ENCODE data around the gene TOMM70. TPM values are rescaled to one million over a fixed set of nuclear protein-coding genes. Genes with fewer than 3 reads are reported as not detected.
"Not testable (repeated sequence)": the region's sequence is repeated elsewhere in the genome, so short reads cannot be mapped to it uniquely, and the experiment has no call there.

The TOMM70 gene
- total and polyA plus RNA-seq, 5 donors = 28.4 to 56.4 (median 50.6) TPM

DNA sequence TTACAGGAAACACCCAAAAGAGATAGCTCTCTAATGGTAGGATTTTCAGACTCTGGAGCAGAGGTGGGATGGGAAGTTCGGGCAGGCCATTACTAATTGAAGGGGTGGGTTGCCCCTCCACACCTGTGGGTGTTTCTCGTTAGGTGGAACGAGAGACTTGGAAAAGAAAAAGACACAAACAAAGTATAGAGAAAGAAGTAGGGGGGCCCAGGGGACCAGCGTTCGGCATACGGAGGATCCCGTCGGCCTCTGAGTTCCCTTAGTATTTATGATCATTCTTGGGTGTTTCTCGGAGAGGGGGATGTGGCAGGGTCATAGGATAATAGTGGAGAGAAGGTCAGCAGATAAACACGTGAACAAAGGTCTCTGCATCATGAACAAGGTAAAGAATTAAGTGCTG is 64.7 kb downstream of the TOMM70 start:
- H3K27me3 ChIP-seq (ENCODE audit: control insufficient read depth, insufficient read depth); DNase-seq; H3K9me3 ChIP-seq (ENCODE audit: control insufficient read depth, low read length); H3K4me1 ChIP-seq (ENCODE audit: control insufficient read depth, insufficient read depth, low read length); H3K4me3 ChIP-seq (ENCODE audit: low read length); ATAC-seq; H3K27ac ChIP-seq (ENCODE audit: low read length): not testable (repeated sequence)
- intact Hi-C loops (cut with DNase I) = loop anchor here in 1 of 4 donors (10.0 kb wide), 1 partner anchor 249 kb away; no protein-coding TSS in a partner anchor
- 90% methylated on average over 10 of the region's 10 CpGs for WGBS

- peak; percentile 36 to 57 for ATAC-seq
Observed at GRCh38 chr3:100335434-100335833, 65.5 kb downstream of the TOMM70 start.

DNA sequence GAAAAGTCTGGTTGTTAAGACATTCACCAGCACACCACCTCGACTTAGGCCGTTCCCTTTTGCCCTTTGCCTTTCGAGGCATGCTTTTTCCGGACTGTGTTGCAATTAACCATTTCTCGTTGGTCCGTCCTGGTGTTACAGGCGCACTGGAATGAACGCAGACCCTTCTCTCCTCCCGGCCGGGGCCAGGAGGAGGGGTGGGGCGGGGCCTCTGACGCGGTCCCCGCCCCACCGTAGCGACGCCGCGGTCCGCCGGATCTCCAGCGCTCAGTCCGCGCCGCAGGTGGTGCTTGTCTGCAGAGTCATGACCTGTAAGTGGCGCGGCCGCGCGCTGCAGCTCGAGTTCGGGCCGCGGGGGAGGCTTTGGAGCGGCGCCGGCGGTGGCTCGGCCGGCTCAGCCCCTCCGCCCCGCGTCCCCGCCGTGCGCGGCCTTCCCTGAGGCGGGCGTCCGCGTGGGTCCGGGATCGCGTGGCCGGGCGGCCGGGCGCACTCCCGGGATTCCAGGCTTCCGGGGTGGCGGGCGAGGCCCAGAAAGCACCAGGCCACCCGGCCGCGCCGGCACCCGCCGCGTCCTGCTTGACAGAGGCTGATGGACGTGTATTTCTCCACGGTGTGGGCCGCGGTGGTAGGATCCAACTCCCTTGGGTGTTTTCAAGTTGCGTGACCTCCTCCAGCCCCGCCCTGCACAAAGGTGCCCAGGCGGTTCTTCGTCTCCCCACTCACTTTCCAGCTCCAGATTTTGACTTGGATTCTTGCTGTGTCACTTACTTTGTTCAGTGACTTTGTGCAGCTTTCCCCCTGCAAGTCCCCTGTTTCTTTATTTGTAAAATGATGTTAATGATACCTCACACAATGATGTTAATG is 66.2 kb downstream of the TOMM70 start, which contains the start of gene NIT2:
NIT2 (plus strand) TSS at position 270 of the 864 bp plus-strand sequence; CDS start at position 305, 35 bp downstream.
- peaks cover 4% of the 10 kb centered on the region for H3K4me1 ChIP-seq (ENCODE audit: control insufficient read depth, insufficient read depth, low read length)
- WGBS = under 1% methylated on average over 77 of the region's 77 CpGs
- peak; percentile 97 to 98 for ATAC-seq
- peak; percentile 88 to 95 (median 93) for DNase-seq
- peak within 1 kb of the TSS; percentile 70 for H3K27ac ChIP-seq (ENCODE audit: low read length)
- intact Hi-C loops (cut with DNase I) = loop anchor here in 1 of 4 donors (10.0 kb wide), 1 partner anchor 250 kb away; no protein-coding TSS in a partner anchor
- H3K27me3 ChIP-seq (ENCODE audit: control insufficient read depth, insufficient read depth) = no peaks in the 10 kb centered on the region
- H3K4me3 ChIP-seq (ENCODE audit: low read length) = peak within 1 kb of the TSS; percentile 84
- no peaks in the 10 kb centered on the region for H3K9me3 ChIP-seq (ENCODE audit: control insufficient read depth, low read length)

More at GRCh38 chr3:100335434-100335833, 65.5 kb downstream of the TOMM70 start:
- peak in 2 of 3 donors; percentile 23 to 57 for DNase-seq
- H3K27ac ChIP-seq (ENCODE audit: low read length) = no peak overlapping the region
- no peaks in the 10 kb centered on the region for H3K27me3 ChIP-seq (ENCODE audit: control insufficient read depth, insufficient read depth)
- intact Hi-C loops (cut with DNase I) = loop anchor here in 1 of 4 donors (10.0 kb wide), 1 partner anchor 249 kb away; no protein-coding TSS in a partner anchor
- WGBS = 61% methylated on average over 14 of the region's 14 CpGs
- peaks cover 4% of the 10 kb centered on the region for H3K4me1 ChIP-seq (ENCODE audit: control insufficient read depth, insufficient read depth, low read length)
- H3K4me3 ChIP-seq (ENCODE audit: low read length) = peak overlapping the region; percentile 84
- no peaks in the 10 kb centered on the region for H3K9me3 ChIP-seq (ENCODE audit: control insufficient read depth, low read length)

DNA sequence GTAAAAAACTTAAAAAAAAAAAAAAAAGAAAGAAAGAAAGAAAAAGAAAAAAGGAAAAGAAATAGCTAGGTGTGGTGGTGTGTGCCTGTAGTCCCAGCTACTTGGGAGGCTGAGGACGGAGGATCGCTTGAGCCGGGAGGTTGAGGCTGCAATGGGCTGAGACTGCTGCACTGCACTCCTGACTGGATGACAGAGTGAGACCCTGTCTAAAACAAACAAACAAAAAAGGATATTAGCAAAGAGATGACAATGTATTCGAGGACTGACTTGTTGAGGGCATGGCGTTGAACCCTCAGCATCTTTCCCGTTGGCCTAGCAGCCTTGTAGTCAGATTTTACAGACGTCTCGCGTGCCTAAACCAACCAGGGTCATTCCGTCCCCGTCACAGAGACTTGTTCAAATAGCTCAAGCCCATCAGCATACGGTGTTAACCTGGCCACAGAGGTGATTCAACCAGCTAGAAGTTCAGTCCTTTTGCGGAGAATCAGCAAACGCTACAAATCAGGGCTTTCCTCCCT is 66.9 kb downstream of the TOMM70 start:
- DNase-seq = no peak
- H3K4me3 ChIP-seq (ENCODE audit: low read length) = peak overlapping the region; percentile 84
- intact Hi-C loops (cut with DNase I) = loop anchor here in 1 of 4 donors (10.0 kb wide), 1 partner anchor 251 kb away; no protein-coding TSS in a partner anchor
- no peaks in the 10 kb centered on the region for H3K9me3 ChIP-seq (ENCODE audit: control insufficient read depth, low read length)
- peak overlapping the region; percentile 28 for H3K27ac ChIP-seq (ENCODE audit: low read length)
- peak; percentile 3 to 18 for ATAC-seq
- H3K27me3 ChIP-seq (ENCODE audit: control insufficient read depth, insufficient read depth) = no peaks in the 10 kb centered on the region
- 41% methylated on average over 14 of the region's 14 CpGs for WGBS
- peaks cover 4% of the 10 kb centered on the region for H3K4me1 ChIP-seq (ENCODE audit: control insufficient read depth, insufficient read depth, low read length)

DNA sequence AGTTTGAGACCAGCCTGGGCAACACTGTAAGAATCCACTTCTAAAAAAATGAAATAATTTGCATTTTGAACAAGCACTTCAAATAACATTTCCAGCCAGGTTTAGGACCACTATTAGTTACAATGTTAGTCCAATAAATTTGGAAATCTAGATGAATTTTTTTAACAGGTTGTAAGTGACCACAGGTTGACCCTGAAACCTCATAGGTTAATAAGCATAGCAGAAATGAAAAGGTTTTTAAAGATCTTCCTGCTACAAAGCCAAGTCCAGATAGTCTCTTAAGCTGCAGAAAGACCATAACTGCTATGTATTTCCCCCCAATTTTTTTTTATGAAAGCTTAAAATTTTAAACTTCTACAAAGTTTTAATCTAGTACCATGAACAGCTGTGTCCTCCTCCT is 67.8 kb downstream of the TOMM70 start:
- no peak for ATAC-seq
- no peak for DNase-seq
- H3K27ac ChIP-seq (ENCODE audit: low read length) = no peak overlapping the region
- no peaks in the 10 kb centered on the region for H3K9me3 ChIP-seq (ENCODE audit: control insufficient read depth, low read length)
- H3K27me3 ChIP-seq (ENCODE audit: control insufficient read depth, insufficient read depth) = no peaks in the 10 kb centered on the region
- no peak overlapping the region for H3K4me3 ChIP-seq (ENCODE audit: low read length)
- peaks cover 4% of the 10 kb centered on the region for H3K4me1 ChIP-seq (ENCODE audit: control insufficient read depth, insufficient read depth, low read length)
- intact Hi-C loops (cut with DNase I) = loop anchor here in 1 of 4 donors (10.0 kb wide), 1 partner anchor 252 kb away; no protein-coding TSS in a partner anchor

DNA sequence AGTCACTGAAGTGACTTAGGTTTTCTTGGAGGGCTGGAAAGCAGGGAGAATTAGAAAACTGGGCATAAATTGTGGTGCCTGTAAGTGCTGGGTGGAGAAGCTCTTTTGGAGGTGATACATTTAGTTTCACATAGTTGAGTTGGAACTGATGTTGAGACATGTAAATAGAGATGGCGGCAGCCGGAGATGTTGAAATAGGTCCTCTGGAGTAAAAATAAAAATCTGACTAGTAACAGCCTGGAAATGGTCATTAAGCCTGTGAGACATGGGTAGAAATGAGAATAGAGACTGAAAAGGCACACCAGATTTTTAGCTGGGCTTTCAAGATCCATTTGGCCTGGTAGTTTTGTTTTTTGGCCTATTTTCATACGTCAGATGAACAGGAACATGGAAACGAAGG is 69.2 kb downstream of the TOMM70 start:
- no peak for DNase-seq
- H3K9me3 ChIP-seq (ENCODE audit: control insufficient read depth, low read length) = no peaks in the 10 kb centered on the region
- peaks cover 4% of the 10 kb centered on the region for H3K4me1 ChIP-seq (ENCODE audit: control insufficient read depth, insufficient read depth, low read length)
- H3K27me3 ChIP-seq (ENCODE audit: control insufficient read depth, insufficient read depth) = no peaks in the 10 kb centered on the region
- H3K4me3 ChIP-seq (ENCODE audit: low read length) = no peak overlapping the region
- 92% methylated on average over 4 of the region's 4 CpGs for WGBS
- no peak overlapping the region for H3K27ac ChIP-seq (ENCODE audit: low read length)
- ATAC-seq = no peak
- intact Hi-C loops (cut with DNase I) = loop anchor here in 1 of 4 donors (10.0 kb wide), 1 partner anchor 253 kb away; no protein-coding TSS in a partner anchor

GRCh38 chr3:100330651-100331050 is 70.2 kb downstream of the TOMM70 start:
- Histone ChIP-seq H3K4me1 (ENCODE audit: control insufficient read depth, insufficient read depth, low read length) (peaks cover 4% of the 10 kb centered on the region), H3K4me3 (ENCODE audit: low read length) (no peak overlapping the region), H3K9me3 (ENCODE audit: control insufficient read depth, low read length) (no peaks in the 10 kb centered on the region), H3K27ac (ENCODE audit: low read length) (no peak overlapping the region), H3K27me3 (ENCODE audit: control insufficient read depth, insufficient read depth) (no peaks in the 10 kb centered on the region)
- ATAC-seq (no peak), DNase-seq (no peak)
- intact Hi-C loops (cut with DNase I) = loop anchor here in 1 of 4 donors (10.0 kb wide), 1 partner anchor 254 kb away; no protein-coding TSS in a partner anchor
- WGBS = 88% methylated on average over 5 of the region's 5 CpGs

DNA sequence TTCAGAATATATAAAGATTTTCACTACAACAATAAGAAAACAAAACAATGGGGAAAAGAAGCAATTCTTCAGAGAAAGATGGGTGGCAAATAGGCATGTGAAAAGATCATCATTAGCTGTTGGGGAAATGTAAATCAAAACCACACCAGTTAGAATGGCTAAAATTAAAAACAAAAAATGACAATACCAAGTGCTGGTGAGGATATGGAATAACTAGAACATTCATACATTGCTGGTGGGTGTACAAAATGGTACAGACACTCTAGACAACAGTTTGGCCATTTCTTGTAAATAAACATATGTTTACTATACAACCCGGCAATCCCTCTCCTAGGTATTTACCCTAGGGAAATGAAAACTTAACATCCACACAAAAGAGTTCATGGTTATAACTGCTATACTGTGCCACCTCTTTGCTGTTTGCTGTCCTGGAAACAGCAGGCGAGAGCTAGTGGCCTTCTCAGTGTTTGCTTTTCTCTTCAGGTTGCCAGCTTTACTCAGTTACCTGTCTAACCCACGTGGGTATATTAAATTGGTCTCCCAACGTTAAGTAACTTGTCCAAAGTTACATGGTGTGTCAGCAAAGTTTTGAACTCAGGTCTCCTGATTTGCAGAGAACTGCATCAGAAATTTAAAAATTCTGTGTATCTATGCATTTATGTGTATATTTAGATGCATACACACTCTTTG is 70.9 kb downstream of the TOMM70 start:
- WGBS = 86% methylated on average over 4 of the region's 4 CpGs
- intact Hi-C loops (cut with DNase I) = loop anchor here in 1 of 4 donors (10.0 kb wide), 1 partner anchor 255 kb away; no protein-coding TSS in a partner anchor
- H3K27me3 ChIP-seq (ENCODE audit: control insufficient read depth, insufficient read depth) = no peaks in the 10 kb centered on the region
- DNase-seq = no peak
- no peak overlapping the region for H3K27ac ChIP-seq (ENCODE audit: low read length)
- ATAC-seq = no peak
- no peaks in the 10 kb centered on the region for H3K9me3 ChIP-seq (ENCODE audit: control insufficient read depth, low read length)
- no peaks in the 10 kb centered on the region for H3K4me1 ChIP-seq (ENCODE audit: control insufficient read depth, insufficient read depth, low read length)
- no peak overlapping the region for H3K4me3 ChIP-seq (ENCODE audit: low read length)

DNA sequence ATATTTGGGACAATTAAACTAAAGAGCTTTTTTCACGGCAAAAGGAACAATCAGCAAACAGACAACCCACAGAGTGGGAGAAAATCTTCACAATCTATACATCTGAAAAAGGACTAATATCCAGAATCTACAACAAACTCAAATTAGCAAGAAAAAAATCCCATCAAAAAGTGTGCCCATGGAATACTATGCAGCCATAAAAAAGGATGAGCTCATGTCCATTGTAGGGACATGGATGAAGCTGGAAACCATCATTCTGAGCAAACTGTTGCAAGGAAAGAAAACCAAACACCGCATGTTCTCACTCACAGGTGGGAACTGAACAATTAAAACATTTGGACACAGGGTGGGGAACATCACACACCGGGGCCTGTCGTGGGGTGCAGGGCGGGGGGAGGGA is 73.5 kb downstream of the TOMM70 start:
- H3K27ac ChIP-seq (ENCODE audit: low read length); H3K9me3 ChIP-seq (ENCODE audit: control insufficient read depth, low read length); H3K4me1 ChIP-seq (ENCODE audit: control insufficient read depth, insufficient read depth, low read length); ATAC-seq; H3K27me3 ChIP-seq (ENCODE audit: control insufficient read depth, insufficient read depth); H3K4me3 ChIP-seq (ENCODE audit: low read length); intact Hi-C loops (cut with DNase I); DNase-seq: not testable (repeated sequence)
- WGBS = over 99% methylated on average over 5 of the region's 5 CpGs

DNA sequence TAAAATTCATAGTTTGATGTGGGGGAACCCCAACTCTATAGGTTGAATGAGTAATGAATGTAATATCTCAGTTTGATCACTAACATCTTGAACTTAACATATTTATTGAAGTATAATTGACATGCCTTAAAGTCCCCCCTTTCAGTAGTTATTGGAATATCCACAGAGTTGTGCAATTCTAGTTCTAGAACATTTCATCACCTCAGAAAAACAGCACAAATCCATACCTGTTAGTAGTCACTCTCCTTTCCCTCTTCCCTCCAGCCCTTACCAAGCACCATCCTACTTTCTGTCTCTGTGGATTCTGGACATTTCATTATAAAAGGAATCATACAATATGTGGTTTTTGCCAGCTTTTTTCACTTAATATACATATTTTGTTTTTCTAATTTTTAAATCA is 75.1 kb downstream of the TOMM70 start:
- H3K4me1 ChIP-seq (ENCODE audit: control insufficient read depth, insufficient read depth, low read length) = no peaks in the 10 kb centered on the region
- no peak overlapping the region for H3K4me3 ChIP-seq (ENCODE audit: low read length)
- no peak overlapping the region for H3K27ac ChIP-seq (ENCODE audit: low read length)
- no peak for ATAC-seq
- no peaks in the 10 kb centered on the region for H3K9me3 ChIP-seq (ENCODE audit: control insufficient read depth, low read length)
- intact Hi-C loops (cut with DNase I) = no loop called here
- no peaks in the 10 kb centered on the region for H3K27me3 ChIP-seq (ENCODE audit: control insufficient read depth, insufficient read depth)
- no peak for DNase-seq

Measured in right cardiac atrium (tissue), 5 donors.